Measurements from ENCODE around the gene ZNF554.

The ZNF554 gene

GRCh38 chr19:2819540-2820111, at the start of gene ZNF554:
TSS of gene ZNF554 (plus strand) at chr19:2819868. CDS start at chr19:2820072, 204 bp downstream.
- Histone ChIP-seq H2AFZ (ENCODE audit: low read length) (peak within 1 kb of the TSS; percentile 80), H3K4me1 (ENCODE audit: insufficient read depth, low read length, poor library complexity, severe bottlenecking) (no peaks in the 10 kb centered on the region), H3K9ac (ENCODE audit: low read depth, low read length, poor library complexity, severe bottlenecking) (peak within 1 kb of the TSS; percentile 89)

GRCh38 chr19:2770055-2771013, 49.3 kb upstream of the ZNF554 start:
- H2AFZ ChIP-seq (ENCODE audit: low read length), result no peak overlapping the region
- TF ChIP-seq EZH2phosphoT487 (IDR thresholded peaks at IDR 0.05; ENCODE audit: borderline replicate concordance) (no peak), CTCF (conservative IDR thresholded peaks at IDR 0.05; ENCODE audit: low read length) (no peak)
- H4K20me1 ChIP-seq (ENCODE audit: insufficient read depth, low read length, poor library complexity, severe bottlenecking), result peaks cover 37% of the 10 kb centered on the region
- H3K36me3 ChIP-seq (ENCODE audit: insufficient read depth, low read length), result peaks cover 33% of the 10 kb centered on the region; the same call in 1 of the 2 replicates
- no peak overlapping the region for H3K4me2 ChIP-seq (ENCODE audit: low read depth, low read length, poor library complexity, severe bottlenecking)
- peaks cover under 1% of the 10 kb centered on the region for H3K4me1 ChIP-seq (ENCODE audit: insufficient read depth, low read length, poor library complexity, severe bottlenecking)
- no peaks in the 10 kb centered on the region for H3F3A ChIP-seq (ENCODE audit: low read depth)
- no peaks in the 10 kb centered on the region for H3K9me3 ChIP-seq (ENCODE audit: insufficient read depth, low read depth, low read length)
- no peaks in the 10 kb centered on the region for H3K27me3 ChIP-seq (ENCODE audit: insufficient read depth, low read length, poor library complexity, severe bottlenecking)
- peaks cover 57% of the 10 kb centered on the region for H3K79me2 ChIP-seq (ENCODE audit: insufficient read depth, low read length)
- no peak overlapping the region for H3K9ac ChIP-seq (ENCODE audit: low read depth, low read length, poor library complexity, severe bottlenecking)
- H3K9me2 ChIP-seq (replicated peaks; ENCODE audit: low read depth, low read length), result no peaks in the 10 kb centered on the region
- no peak overlapping the region for H3K4me3 ChIP-seq (ENCODE audit: low read length, poor library complexity, severe bottlenecking)

More at GRCh38 chr19:2819540-2820111, at the start of gene ZNF554:
- Histone ChIP-seq H3K4me3 (ENCODE audit: low read length, poor library complexity, severe bottlenecking) (peak within 1 kb of the TSS; percentile 87), H4K20me1 (ENCODE audit: insufficient read depth, low read length, poor library complexity, severe bottlenecking) (no peaks in the 10 kb centered on the region), H3K9me3 (ENCODE audit: insufficient read depth, low read depth, low read length) (no peaks in the 10 kb centered on the region), H3K4me2 (ENCODE audit: low read depth, low read length, poor library complexity, severe bottlenecking) (peak within 1 kb of the TSS; percentile 79), H3K9me2 (replicated peaks; ENCODE audit: low read depth, low read length) (no peaks in the 10 kb centered on the region), H3F3A (ENCODE audit: low read depth) (no peaks in the 10 kb centered on the region), H3K27me3 (ENCODE audit: insufficient read depth, low read length, poor library complexity, severe bottlenecking) (no peaks in the 10 kb centered on the region), H3K36me3 (ENCODE audit: insufficient read depth, low read length) (no peaks in the 10 kb centered on the region; the same call in 1 of the 2 replicates), H3K79me2 (ENCODE audit: insufficient read depth, low read length) (no peaks in the 10 kb centered on the region; the same call in 1 of the 2 replicates)
- no peak for TF ChIP-seq EZH2phosphoT487 (IDR thresholded peaks at IDR 0.05; ENCODE audit: borderline replicate concordance)
- TF ChIP-seq CTCF (conservative IDR thresholded peaks at IDR 0.05; ENCODE audit: low read length), result peak; percentile 81

- no peaks in the 10 kb centered on the region for H3F3A ChIP-seq (ENCODE audit: low read depth)
- H3K27me3 ChIP-seq (ENCODE audit: insufficient read depth, low read length, poor library complexity, severe bottlenecking), result no peaks in the 10 kb centered on the region
- peaks cover 47% of the 10 kb centered on the region for H4K20me1 ChIP-seq (ENCODE audit: insufficient read depth, low read length, poor library complexity, severe bottlenecking)
- peaks cover 20% of the 10 kb centered on the region; the same call in 1 of the 2 replicates for H3K36me3 ChIP-seq (ENCODE audit: insufficient read depth, low read length)
- peaks cover 74% of the 10 kb centered on the region for H3K79me2 ChIP-seq (ENCODE audit: insufficient read depth, low read length)
- H2AFZ ChIP-seq (ENCODE audit: low read length), result no peak overlapping the region
- H3K9ac ChIP-seq (ENCODE audit: low read depth, low read length, poor library complexity, severe bottlenecking), result no peak overlapping the region
- no peaks in the 10 kb centered on the region for H3K9me2 ChIP-seq (replicated peaks; ENCODE audit: low read depth, low read length)
- peaks cover 10% of the 10 kb centered on the region for H3K4me1 ChIP-seq (ENCODE audit: insufficient read depth, low read length, poor library complexity, severe bottlenecking)
- H3K4me2 ChIP-seq (ENCODE audit: low read depth, low read length, poor library complexity, severe bottlenecking), result no peak overlapping the region
- no peaks in the 10 kb centered on the region for H3K9me3 ChIP-seq (ENCODE audit: insufficient read depth, low read depth, low read length)
- TF ChIP-seq EZH2phosphoT487 (IDR thresholded peaks at IDR 0.05; ENCODE audit: borderline replicate concordance) (no peak), CTCF (conservative IDR thresholded peaks at IDR 0.05; ENCODE audit: low read length) (no peak)
- no peak overlapping the region for H3K4me3 ChIP-seq (ENCODE audit: low read length, poor library complexity, severe bottlenecking)
Observed at GRCh38 chr19:2771786-2772674, 47.6 kb upstream of the ZNF554 start.
